PFSK-1 (cell line): ENCODE data around the gene COL4A6.

Experiments used
- FOXP2 ChIP-seq: optimal IDR thresholded peaks from 2 replicates; pipeline ENCODE3; 2011; ENCODE audit warnings: borderline replicate concordance, control low read depth, inconsistent platforms; ENCODE audit not compliant: insufficient read depth; ENCODE audit errors: extremely low read length, extremely low read depth
- POLR2AphosphoS5 ChIP-seq: IDR thresholded peaks from 2 replicates; pipeline ENCODE4 v1.6.1; 2012; ENCODE audit warnings: low read depth, mild to moderate bottlenecking, control low read depth, low read length, moderate library complexity
- SIN3A ChIP-seq: IDR thresholded peaks from 2 replicates; pipeline ENCODE4 v1.6.1; 2012; ENCODE audit warnings: mild to moderate bottlenecking, low read length, moderate library complexity, borderline replicate concordance; ENCODE audit not compliant: insufficient read depth
- TAF1 ChIP-seq: IDR thresholded peaks from 2 replicates; pipeline ENCODE4 v1.6.1; 2012; ENCODE audit warnings: low read length, control low read depth, borderline replicate concordance; ENCODE audit not compliant: insufficient read depth
- TF ChIP-seq, protein P1 (sequence below), 2 experiments: IDR thresholded peaks; 2 replicates each; pipeline versions ENCODE4 v1.6.1 to v1.8.0; 2011 to 2012; ENCODE audit warnings: low read depth in 2 of 2, low read length in 2 of 2, control low read depth in 1 of 2, inconsistent platforms in 1 of 2, mild to moderate bottlenecking in 1 of 2, moderate library complexity in 1 of 2; ENCODE audit not compliant: insufficient read depth in 1 of 2

Gene COL4A6

DNA sequence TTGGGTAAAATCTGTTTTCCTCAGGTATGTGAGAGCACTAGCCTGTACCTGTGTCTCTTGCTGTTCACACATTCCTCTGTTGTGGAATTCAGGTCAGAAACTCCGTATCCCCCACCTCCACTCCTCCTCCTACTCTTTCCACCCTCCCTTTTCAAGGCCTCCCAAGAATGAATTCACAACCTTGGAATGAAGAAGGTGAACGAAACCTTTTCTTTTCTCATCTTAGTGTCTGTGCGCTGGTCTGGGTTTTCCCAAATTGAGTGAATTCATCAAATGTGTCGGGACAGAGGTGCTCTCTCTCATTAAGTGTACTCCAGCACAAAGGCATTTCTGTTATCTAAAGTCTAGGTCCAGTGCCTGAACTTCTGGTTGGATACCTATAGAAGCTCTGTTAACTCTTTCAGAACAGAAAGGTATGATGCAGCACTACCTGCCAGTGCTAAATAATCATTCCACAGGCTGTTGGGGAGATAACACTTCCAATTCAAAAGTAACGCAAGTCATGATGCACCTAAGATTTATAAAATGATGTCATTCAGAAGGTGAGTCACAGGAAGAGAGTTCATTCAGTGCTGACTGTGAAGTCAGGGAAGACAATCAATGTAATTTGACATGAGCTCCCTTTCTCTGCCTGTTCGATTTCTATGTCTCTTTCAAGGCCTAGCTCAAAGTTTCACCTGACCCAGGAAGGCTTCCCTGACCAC lies 41.9 kb downstream of the COL4A6 start:
- TF ChIP-seq, protein P1, sequence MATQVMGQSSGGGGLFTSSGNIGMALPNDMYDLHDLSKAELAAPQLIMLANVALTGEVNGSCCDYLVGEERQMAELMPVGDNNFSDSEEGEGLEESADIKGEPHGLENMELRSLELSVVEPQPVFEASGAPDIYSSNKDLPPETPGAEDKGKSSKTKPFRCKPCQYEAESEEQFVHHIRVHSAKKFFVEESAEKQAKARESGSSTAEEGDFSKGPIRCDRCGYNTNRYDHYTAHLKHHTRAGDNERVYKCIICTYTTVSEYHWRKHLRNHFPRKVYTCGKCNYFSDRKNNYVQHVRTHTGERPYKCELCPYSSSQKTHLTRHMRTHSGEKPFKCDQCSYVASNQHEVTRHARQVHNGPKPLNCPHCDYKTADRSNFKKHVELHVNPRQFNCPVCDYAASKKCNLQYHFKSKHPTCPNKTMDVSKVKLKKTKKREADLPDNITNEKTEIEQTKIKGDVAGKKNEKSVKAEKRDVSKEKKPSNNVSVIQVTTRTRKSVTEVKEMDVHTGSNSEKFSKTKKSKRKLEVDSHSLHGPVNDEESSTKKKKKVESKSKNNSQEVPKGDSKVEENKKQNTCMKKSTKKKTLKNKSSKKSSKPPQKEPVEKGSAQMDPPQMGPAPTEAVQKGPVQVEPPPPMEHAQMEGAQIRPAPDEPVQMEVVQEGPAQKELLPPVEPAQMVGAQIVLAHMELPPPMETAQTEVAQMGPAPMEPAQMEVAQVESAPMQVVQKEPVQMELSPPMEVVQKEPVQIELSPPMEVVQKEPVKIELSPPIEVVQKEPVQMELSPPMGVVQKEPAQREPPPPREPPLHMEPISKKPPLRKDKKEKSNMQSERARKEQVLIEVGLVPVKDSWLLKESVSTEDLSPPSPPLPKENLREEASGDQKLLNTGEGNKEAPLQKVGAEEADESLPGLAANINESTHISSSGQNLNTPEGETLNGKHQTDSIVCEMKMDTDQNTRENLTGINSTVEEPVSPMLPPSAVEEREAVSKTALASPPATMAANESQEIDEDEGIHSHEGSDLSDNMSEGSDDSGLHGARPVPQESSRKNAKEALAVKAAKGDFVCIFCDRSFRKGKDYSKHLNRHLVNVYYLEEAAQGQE (IDR thresholded peaks at IDR 0.05; ENCODE audit: insufficient read depth in 1 of 2, low read depth in 2 of 2, low read length in 2 of 2): no peak
- TF ChIP-seq POLR2AphosphoS5 (no peak), SIN3A (no peak), TAF1 (no peak), FOXP2 (no peak)

DNA sequence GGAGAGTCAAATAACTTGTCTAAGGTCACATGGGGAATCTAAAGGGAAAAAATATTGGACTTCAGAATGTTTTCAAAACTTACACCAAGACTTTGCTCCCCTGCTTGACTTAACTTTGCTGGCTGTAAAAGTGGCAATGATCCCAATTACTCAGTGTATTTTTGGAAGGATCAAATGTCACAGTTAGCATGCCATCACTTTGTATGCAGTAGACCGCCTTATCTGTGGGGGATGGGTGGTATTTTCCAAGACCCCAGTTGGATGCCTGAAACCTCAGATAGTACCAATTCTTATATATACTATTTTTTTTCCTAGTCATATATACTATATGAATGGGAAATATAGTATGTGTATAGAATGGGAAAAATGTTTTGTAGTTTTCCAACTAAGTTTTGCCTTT lies 53.4 kb downstream of the COL4A6 start:
- TF ChIP-seq FOXP2 (no peak), TAF1 (no peak), POLR2AphosphoS5 (no peak), SIN3A (no peak)
- TF ChIP-seq, protein P1 (IDR thresholded peaks at IDR 0.05; ENCODE audit: insufficient read depth in 1 of 2, low read depth in 2 of 2, low read length in 2 of 2): no peak

DNA sequence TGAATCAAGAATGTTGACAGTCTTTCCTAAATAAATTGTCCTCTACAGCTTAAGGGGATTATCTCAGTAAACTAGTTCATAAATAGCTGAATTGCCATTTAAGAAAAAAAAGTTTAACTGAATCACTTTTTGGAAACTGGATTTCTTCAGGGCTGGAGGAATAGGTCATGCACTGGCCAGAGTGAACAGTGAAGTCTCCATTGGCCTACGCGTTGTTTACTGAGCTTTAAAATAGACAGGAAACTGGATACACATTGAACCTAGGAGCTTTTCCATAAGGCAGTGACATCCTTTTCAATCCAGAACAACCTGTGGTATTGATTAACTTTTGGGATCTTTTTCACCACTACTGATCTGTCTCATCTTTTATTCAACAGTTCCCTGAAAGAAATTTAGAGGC lies 58.0 kb downstream of the COL4A6 start:
- no peak for TF ChIP-seq SIN3A
- no peak for TF ChIP-seq TAF1
- TF ChIP-seq, protein P1 (IDR thresholded peaks at IDR 0.05; ENCODE audit: insufficient read depth in 1 of 2, low read depth in 2 of 2, low read length in 2 of 2): no peak
- no peak for TF ChIP-seq POLR2AphosphoS5
- TF ChIP-seq FOXP2: no peak

DNA sequence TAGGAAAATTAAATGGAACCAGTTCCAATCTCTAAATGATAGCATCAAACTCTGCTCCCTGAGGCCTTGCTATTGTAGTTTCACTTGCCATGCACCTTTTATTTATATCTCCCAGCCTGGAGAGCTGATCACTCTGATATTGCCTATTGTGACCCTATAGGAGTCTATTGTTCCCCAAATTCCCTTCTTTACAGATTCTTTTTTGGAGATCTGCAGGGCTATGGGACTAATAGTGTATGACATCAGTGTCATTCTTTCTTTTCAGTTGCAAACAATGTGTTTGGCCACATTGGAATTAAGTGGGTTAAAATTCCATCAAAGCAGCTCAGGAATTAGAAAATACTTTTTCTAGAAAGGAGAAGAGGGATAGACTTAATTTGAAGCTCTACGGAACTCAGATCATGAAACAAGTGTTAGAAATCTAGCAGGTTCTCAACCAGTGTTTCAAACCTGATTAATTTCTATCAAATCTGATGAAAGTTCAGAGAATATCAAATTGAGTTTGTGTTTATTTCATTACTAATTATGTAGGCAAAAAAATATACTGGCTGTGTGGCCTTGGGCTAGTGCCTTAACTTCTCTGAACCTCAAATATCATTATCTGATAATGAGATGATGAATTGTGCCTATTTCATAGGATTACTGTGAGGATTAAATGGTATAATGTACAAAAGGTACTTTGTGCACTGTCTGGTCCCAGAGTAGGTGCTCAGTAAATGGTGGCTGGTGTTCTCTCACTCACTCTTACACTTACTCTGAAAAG lies 71.4 kb downstream of the COL4A6 start:
- TF ChIP-seq, protein P1 (IDR thresholded peaks at IDR 0.05; ENCODE audit: insufficient read depth in 1 of 2, low read depth in 2 of 2, low read length in 2 of 2): no peak
- TF ChIP-seq FOXP2 (no peak), SIN3A (no peak), POLR2AphosphoS5 (no peak), TAF1 (no peak)
